B cell (primary cell): ENCODE measurements around the gene SLC4A1. TPM values are rescaled to one million over a fixed set of nuclear protein-coding genes. Genes with fewer than 3 reads are reported as not detected.

Experiments used
- ATAC-seq: fragments of 200-7000 bp; cut with Tn5 transposase; one replicate; pipeline ENCODE4 v1.10.0; 2021; ENCODE audit warnings: low read depth, mild to moderate bottlenecking, moderate number of reproducible peaks, moderate library complexity
- CTCF ChIA-PET: fragments of 350-600 bp; sonication (Branson Sonifier 250); formaldehyde crosslinking; loops from one replicate; lab custom pipeline; 2021; ENCODE audit warnings: antibody characterized with exemption, inconsistent platforms; lab: Charles Lee
- POLR2A ChIA-PET: fragments of 350-600 bp; sonication (Branson Sonifier 250); formaldehyde crosslinking; loops from one replicate; lab custom pipeline; 2021; ENCODE audit warnings: antibody characterized with exemption; lab: Charles Lee
- DNase-seq: peaks from one replicate; pipeline ENCODE4 v3.0.0; 2013
- H2AFZ ChIP-seq: 2 replicates; pipeline ENCODE4 v1.6.1; 2012; ENCODE audit warnings: mild to moderate bottlenecking, low read depth, low read length; ENCODE audit not compliant: insufficient read depth, poor library complexity, severe bottlenecking
- H3K27ac ChIP-seq, 2 donors: 1 replicate in 1 of 2; 2 replicates in 1 of 2; pipeline ENCODE4 v1.5.1; 2012 to 2013; ENCODE audit warnings: low read length in 2 of 2, mild to moderate bottlenecking in 2 of 2, moderate library complexity in 1 of 2
- H3K27me3 ChIP-seq, 4 experiments: fragments of 200-600 bp in 1 of 4; sonication (generic) in 1 of 4; replicated peaks in 1 of 4; 1 replicate in 2 of 4; 2 replicates in 2 of 4; pipeline versions ENCODE4 v1.6.1 to v1.7.0; 2013 to 2016; ENCODE audit warnings: low read length in 3 of 4, mild to moderate bottlenecking in 2 of 4, mixed read lengths in 1 of 4, moderate library complexity in 1 of 4; ENCODE audit not compliant: insufficient read depth in 4 of 4, control insufficient read depth in 3 of 4; ENCODE audit errors: control extremely low read depth in 1 of 4
- H3K36me3 ChIP-seq, 2 experiments: replicated peaks in 1 of 2; 1 replicate in 1 of 2; 2 replicates in 1 of 2; pipeline versions ENCODE4 v1.6.1 to v1.7.1; 2013; ENCODE audit warnings: low read length in 1 of 2; ENCODE audit not compliant: insufficient read depth in 2 of 2, control insufficient read depth in 1 of 2; ENCODE audit errors: control extremely low read depth in 1 of 2, extremely low read depth in 1 of 2
- H3K4me1 ChIP-seq, 2 donors: fragments of 200-600 bp in 1 of 2; sonication (generic) in 1 of 2; 1 replicate in 1 of 2; 2 replicates in 1 of 2; pipeline versions ENCODE4 v1.5.1 to v1.6.1; 2013 to 2017; ENCODE audit warnings: low read length in 2 of 2; ENCODE audit not compliant: control insufficient read depth in 2 of 2, insufficient read depth in 2 of 2
- H3K4me2 ChIP-seq: replicated peaks from 2 replicates; pipeline ENCODE3; 2012; ENCODE audit warnings: mild to moderate bottlenecking, low read depth, low read length; ENCODE audit not compliant: poor library complexity, severe bottlenecking
- H3K4me3 ChIP-seq, 5 experiments: fragments of 200-600 bp in 1 of 5; sonication (generic) in 1 of 5; 1 replicate in 3 of 5; 2 replicates in 2 of 5; pipeline versions ENCODE4 v1.5.1 to v1.7.0; 2011 to 2016; ENCODE audit warnings: low read length in 4 of 5, mild to moderate bottlenecking in 4 of 5, low read depth in 2 of 5, control low read depth in 1 of 5, moderate library complexity in 1 of 5; ENCODE audit not compliant: insufficient read depth in 1 of 5; ENCODE audit errors: control extremely low read depth in 1 of 5, extremely low read depth in 1 of 5
- H3K79me2 ChIP-seq: fragments of 200-600 bp; sonication (generic); one replicate; pipeline ENCODE4 v1.6.0; 2016; ENCODE audit warnings: low read length; ENCODE audit not compliant: control insufficient read depth, insufficient read depth
- H3K9ac ChIP-seq: fragments of 200-600 bp; sonication (generic); 2 replicates; pipeline ENCODE4 v1.6.1; 2017; ENCODE audit warnings: mild to moderate bottlenecking, low read length, moderate library complexity
- H3K9me3 ChIP-seq, 3 donors: one replicate each; pipeline versions ENCODE4 v1.6.1 to v1.7.1; 2013; ENCODE audit warnings: low read length in 2 of 3; ENCODE audit not compliant: control insufficient read depth in 2 of 3, insufficient read depth in 1 of 3; ENCODE audit errors: control extremely low read depth in 1 of 3
- H4K20me1 ChIP-seq: 2 replicates; pipeline ENCODE4 v1.6.0; 2012; ENCODE audit warnings: mild to moderate bottlenecking, low read length; ENCODE audit not compliant: insufficient read depth, control insufficient read depth, poor library complexity, severe bottlenecking
- H3K27ac Mint-ChIP-seq: one replicate; pipeline ENCODE4 v1.8.0; 2021; ENCODE audit warnings: mixed read lengths
- H3K27me3 Mint-ChIP-seq: one replicate; pipeline ENCODE4 v1.8.0; 2021; ENCODE audit warnings: mixed read lengths
- H3K4me1 Mint-ChIP-seq: one replicate; pipeline ENCODE4 v1.8.0; 2021; ENCODE audit warnings: mixed read lengths
- H3K4me3 Mint-ChIP-seq: one replicate; pipeline ENCODE4 v1.8.0; 2021; ENCODE audit warnings: mixed read lengths
- H3K9me3 Mint-ChIP-seq: one replicate; pipeline ENCODE4 v1.8.0; 2022; ENCODE audit warnings: mixed read lengths; ENCODE audit not compliant: insufficient read depth
- CTCF ChIP-seq: fragments of 200-600 bp; IDR thresholded peaks from one replicate; pipeline ENCODE4 v1.8.0; 2022; ENCODE audit warnings: antibody characterized with exemption, mild to moderate bottlenecking
- EZH2 ChIP-seq: IDR thresholded peaks from 2 replicates; pipeline ENCODE4 v1.6.1; 2012; ENCODE audit warnings: borderline replicate concordance, low read depth, mild to moderate bottlenecking, moderate library complexity, low read length; ENCODE audit not compliant: insufficient read depth, poor library complexity, severe bottlenecking
- WGBS: methylation state at CpG from one replicate; pipeline ENCODE4 v1.1.5; 2013; ENCODE audit warnings: missing lambda C conversion rate; ENCODE audit not compliant: insufficient coverage; 5-methylcytosine and 5-hydroxymethylcytosine counted together
- intact Hi-C: fragments of 100-400 bp; cut with micrococcal nuclease; formaldehyde crosslinking; loops from one replicate; pipeline ENCODE4 v1.10.0; 2022
- polyA plus RNA-seq: library from polyadenylated mRNA; depleted of rRNA; stranded (reverse); fragments of >200 nt; gene quantifications from 2 replicates; pipeline ENCODE4 v1.2.3, GENCODE V29; 2012
- total RNA-seq, 2 donors: library from RNA; stranded (reverse); fragments of 120-200 nt in 1 of 2; gene quantifications; 1 replicate in 1 of 2; 2 replicates in 1 of 2; pipeline versions ENCODE4 v1.2.3 to v1.2.4, GENCODE V29; 2013 to 2022

SLC4A1 gene
- total and polyA plus RNA-seq, 2 donors (not counting 1 experiment from before 2014, with no cell fraction given): 0.22 TPM; not detected in 1

GRCh38 chr17:44223541-44224071, 44.3 kb downstream of the SLC4A1 start:
- no peak for ATAC-seq
- H3K27me3 Mint-ChIP-seq: no peaks in the 10 kb centered on the region
- Histone ChIP-seq H3K4me3 (no peak overlapping the region), H3K9me3 (no peaks in the 10 kb centered on the region), H4K20me1 (no peaks in the 10 kb centered on the region), H3K27ac (no peak overlapping the region), H3K4me1 (peaks cover 6% of the 10 kb centered on the region in 2 donors), H2AFZ (no peak overlapping the region), H3K79me2 (peaks cover 7% of the 10 kb centered on the region), H3K4me2 (no peak overlapping the region), H3K36me3 (no peaks in the 10 kb centered on the region), H3K27me3 (no peaks in the 10 kb centered on the region), H3K9ac (no peak overlapping the region)
- peaks cover 11% of the 10 kb centered on the region for H3K4me1 Mint-ChIP-seq
- ChIA-PET POLR2A (no interaction called here), CTCF (interaction anchor here (1.0 to 2.7 kb wide), 4 partner anchors 13 to 107 kb away, joined by 4 to 10 read pairs (median 6); no protein-coding TSS in a partner anchor)
- H3K27ac Mint-ChIP-seq: peak overlapping the region; percentile 41
- no peak for DNase-seq
- H3K4me3 Mint-ChIP-seq: no peak overlapping the region
- intact Hi-C loops: no loop called here
- WGBS: 98% methylated on average over 5 of the region's 7 CpGs
- H3K9me3 Mint-ChIP-seq: no peaks in the 10 kb centered on the region
- TF ChIP-seq EZH2 (no peak), CTCF (no peak)

- no peak for TF ChIP-seq EZH2
- TF ChIP-seq CTCF: no peak
- ATAC-seq (no peak), DNase-seq (peak; percentile 67)
- Histone ChIP-seq H4K20me1 (no peaks in the 10 kb centered on the region), H3K79me2 (peaks cover 17% of the 10 kb centered on the region), H3K4me2 (peak overlapping the region; percentile 92), H2AFZ (peak overlapping the region; percentile 71), H3K9me3 (no peaks in the 10 kb centered on the region), H3K4me3 (peak overlapping the region; percentile 72 to 91 (median 87)), H3K9ac (peak overlapping the region; percentile 82), H3K27ac (peak overlapping the region; percentile 9 to 75), H3K36me3 (no peaks in the 10 kb centered on the region), H3K27me3 (no peaks in the 10 kb centered on the region), H3K4me1 (peaks cover 15% of the 10 kb centered on the region in 2 donors)
- CTCF ChIA-PET: interaction anchor here (0.6 to 5.5 kb wide), 17 partner anchors 8 to 141 kb away, joined by 3 to 62 read pairs (median 8); partner anchors contain the start of genes FAM171A2, GRN, HDAC5 and SLC25A39
- intact Hi-C loops: no loop called here
- 9% methylated on average over 35 of the region's 36 CpGs for WGBS
- Mint-ChIP-seq H3K27ac (peak overlapping the region; percentile 92), H3K9me3 (no peaks in the 10 kb centered on the region), H3K27me3 (no peaks in the 10 kb centered on the region), H3K4me3 (peak overlapping the region; percentile 92), H3K4me1 (peaks cover 19% of the 10 kb centered on the region)
- POLR2A ChIA-PET: interaction anchor here (0.6 to 7.8 kb wide), 19 partner anchors 12 to 930 kb away, joined by 3 to 100 read pairs (median 9); partner anchors contain the start of genes ATXN7L3, GRN, HEXIM1 and SLC25A39
Measured at GRCh38 chr17:44222112-44222869, 45.6 kb downstream of the SLC4A1 start.
